OCI-LY3 (cell line): ENCODE results near the gene ZNF471.

ENCODE experiments used
- EZH2phosphoT487 ChIP-seq: fragments of 200-600 bp; shearing (Covaris generic); IDR thresholded peaks from 2 replicates; pipeline ENCODE4 v1.6.1; 2018; ENCODE audit warnings: antibody characterized with exemption, mixed run types, low read depth
- TF ChIP-seq, protein P1 (sequence below): fragments of 200-600, 300-600 bp; sonication (generic); IDR thresholded peaks from 2 replicates; pipeline ENCODE4 v1.5.1; 2014; ENCODE audit warnings: antibody characterized with exemption, low read length, low read depth

DNA sequence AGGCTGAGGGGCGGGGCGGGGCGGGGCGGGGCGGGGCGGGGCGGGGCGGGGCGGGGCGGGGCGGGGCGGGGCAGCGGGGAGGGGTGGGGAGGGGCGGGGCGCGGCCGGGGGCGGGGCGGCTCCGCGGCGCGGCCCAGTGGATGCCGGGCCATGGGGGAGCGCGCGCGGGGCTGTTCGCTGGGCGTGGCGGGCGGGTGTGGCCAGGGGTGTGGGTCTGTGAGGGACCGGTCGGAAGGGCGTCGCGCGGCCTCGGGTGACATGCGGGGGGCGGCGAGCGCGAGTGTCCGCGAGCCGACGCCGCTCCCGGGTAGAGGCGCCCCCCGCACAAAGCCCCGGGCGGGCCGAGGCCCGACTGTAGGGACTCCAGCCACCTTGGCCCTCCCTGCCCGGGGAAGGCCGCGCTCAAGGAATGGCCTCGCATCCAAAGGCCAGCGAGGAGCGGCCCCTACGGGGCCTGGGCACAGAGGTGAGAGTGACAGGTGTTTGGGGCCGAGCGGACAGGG, 31.2 kb downstream of the ZNF471 start, which contains the start of gene ZFP28:
- TF ChIP-seq, protein P1, sequence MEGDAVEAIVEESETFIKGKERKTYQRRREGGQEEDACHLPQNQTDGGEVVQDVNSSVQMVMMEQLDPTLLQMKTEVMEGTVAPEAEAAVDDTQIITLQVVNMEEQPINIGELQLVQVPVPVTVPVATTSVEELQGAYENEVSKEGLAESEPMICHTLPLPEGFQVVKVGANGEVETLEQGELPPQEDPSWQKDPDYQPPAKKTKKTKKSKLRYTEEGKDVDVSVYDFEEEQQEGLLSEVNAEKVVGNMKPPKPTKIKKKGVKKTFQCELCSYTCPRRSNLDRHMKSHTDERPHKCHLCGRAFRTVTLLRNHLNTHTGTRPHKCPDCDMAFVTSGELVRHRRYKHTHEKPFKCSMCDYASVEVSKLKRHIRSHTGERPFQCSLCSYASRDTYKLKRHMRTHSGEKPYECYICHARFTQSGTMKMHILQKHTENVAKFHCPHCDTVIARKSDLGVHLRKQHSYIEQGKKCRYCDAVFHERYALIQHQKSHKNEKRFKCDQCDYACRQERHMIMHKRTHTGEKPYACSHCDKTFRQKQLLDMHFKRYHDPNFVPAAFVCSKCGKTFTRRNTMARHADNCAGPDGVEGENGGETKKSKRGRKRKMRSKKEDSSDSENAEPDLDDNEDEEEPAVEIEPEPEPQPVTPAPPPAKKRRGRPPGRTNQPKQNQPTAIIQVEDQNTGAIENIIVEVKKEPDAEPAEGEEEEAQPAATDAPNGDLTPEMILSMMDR: no peak
- no peak for TF ChIP-seq EZH2phosphoT487
